Hematopoietic multipotent progenitor cell treated with erythropoietin and hydrocortisone succinate and interleukin-3 and kit ligand, for 8 days (in vitro differentiated cells): ENCODE measurements around the gene SCD5.
"Not testable (repeated sequence)": the region's sequence is repeated elsewhere in the genome, so short reads cannot be mapped to it uniquely, and the experiment has no call there.

ENCODE experiments used
- DNase-seq: peaks from one replicate; pipeline ENCODE4 v3.0.0-alpha.2; 2015

The SCD5 gene

DNA sequence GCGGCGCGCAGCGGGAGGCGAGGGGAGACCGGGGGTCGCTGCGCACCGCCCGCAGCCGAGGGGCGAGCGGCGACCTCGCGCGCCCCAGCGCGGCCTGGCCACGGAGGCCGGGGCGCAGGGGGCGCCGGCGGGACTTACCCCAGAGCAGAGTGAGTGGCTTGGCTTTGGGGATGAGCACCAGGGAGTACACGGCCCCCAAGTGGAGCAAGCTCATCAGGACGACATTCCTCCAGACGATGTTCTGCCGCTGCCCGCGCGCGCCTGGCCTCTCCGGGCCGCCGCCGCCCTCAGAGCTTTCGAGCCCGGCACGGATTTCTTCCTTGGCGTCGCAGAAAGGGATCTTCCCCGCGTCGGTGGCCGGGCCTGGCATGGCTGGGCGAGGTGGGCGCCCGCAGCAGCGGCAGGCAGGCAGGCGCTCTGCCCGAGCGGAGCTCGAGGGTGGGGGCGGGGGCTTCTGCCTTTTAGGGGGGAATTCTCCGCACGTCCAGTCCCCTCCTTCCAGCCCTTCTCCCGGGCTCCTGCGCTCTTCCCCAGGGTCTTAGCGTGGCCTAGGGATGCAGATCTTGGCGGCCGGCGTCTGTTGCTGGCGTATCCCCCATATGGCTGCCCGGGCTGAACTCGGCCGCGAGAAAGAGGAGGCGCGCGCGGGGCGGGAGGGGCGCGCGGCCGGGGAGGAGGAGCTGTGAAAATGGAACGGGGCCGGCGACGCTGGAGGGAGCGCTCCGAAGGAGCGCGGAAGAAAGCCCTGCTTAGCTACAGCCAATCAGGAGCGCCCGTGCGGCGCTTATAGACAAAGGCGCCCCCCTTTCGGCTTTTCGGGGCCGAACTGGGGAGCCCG, at the start of gene SCD5:
SCD5 (minus strand) TSS at position 629 of the 838 bp plus-strand sequence; CDS start at position 370, 259 bp downstream.
- DNase-seq, result peak; percentile 71

DNA sequence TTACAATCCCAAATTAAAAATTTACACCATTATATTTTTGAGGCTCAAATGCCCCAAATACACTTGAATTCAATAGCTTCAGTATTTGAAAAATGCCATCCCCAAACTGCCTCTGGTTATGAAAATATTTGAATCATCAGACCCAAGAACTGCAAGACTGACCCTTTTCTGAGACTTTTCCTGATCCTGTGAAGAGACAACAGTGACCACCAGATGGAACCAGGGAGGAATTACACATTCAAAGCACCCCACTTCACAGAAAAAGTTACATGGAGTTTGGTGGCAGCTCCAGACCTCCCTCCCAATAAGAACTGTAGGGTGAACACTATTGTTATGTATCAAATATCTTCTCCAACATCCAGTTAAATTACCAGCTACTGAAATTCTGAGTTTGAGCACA, 44.0 kb upstream of the SCD5 start:
- DNase-seq, result peak; percentile 23

- DNase-seq, result peak; percentile 12
Observed at GRCh38 chr4:82839624-82840023, 41.0 kb upstream of the SCD5 start.

GRCh38 chr4:82833696-82834313, 35.2 kb upstream of the SCD5 start:
- no peak for DNase-seq

DNA sequence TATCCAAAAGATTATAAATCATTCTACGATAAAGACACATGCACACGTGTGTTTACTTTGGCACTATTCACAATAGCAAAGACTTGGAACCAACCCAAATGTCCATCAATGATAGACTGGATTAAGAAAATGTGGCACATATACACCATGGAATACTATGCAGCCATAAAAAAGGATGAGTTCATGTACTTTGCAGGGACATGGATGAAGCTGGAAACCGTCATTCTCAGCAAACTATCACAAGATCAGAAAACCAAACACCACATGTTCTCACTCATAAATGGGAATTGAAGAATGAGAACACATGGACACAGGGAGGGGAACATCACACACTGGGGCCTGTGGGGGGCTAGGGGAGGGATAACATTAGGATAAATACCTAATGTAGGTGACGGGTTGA, 34.5 kb upstream of the SCD5 start:
- not testable (repeated sequence) for DNase-seq

DNA sequence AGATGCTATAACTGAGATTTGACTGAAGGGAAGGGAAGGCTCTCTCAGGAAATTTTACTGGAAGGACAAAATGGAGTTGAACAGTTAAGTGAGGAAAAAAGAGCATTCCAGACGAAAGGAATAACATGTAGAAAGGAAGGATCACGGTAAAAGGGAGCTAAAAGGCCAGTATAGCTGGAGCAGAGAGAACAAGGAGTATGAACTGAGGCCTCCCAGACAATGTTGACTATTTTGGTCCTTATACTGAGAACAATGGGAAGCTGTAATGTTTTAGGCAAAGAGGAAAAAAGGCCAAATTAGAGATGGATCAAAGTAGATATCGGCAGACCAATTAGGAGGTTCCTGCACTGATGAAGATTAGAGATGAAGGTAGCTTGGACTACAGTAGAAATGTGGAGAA, 26.8 kb upstream of the SCD5 start:
- DNase-seq, result no peak

GRCh38 chr4:82823062-82823461, 24.5 kb upstream of the SCD5 start:
- DNase-seq, result no peak

- DNase-seq, result no peak
Observed at GRCh38 chr4:82820689-82821088, 22.1 kb upstream of the SCD5 start.

DNA sequence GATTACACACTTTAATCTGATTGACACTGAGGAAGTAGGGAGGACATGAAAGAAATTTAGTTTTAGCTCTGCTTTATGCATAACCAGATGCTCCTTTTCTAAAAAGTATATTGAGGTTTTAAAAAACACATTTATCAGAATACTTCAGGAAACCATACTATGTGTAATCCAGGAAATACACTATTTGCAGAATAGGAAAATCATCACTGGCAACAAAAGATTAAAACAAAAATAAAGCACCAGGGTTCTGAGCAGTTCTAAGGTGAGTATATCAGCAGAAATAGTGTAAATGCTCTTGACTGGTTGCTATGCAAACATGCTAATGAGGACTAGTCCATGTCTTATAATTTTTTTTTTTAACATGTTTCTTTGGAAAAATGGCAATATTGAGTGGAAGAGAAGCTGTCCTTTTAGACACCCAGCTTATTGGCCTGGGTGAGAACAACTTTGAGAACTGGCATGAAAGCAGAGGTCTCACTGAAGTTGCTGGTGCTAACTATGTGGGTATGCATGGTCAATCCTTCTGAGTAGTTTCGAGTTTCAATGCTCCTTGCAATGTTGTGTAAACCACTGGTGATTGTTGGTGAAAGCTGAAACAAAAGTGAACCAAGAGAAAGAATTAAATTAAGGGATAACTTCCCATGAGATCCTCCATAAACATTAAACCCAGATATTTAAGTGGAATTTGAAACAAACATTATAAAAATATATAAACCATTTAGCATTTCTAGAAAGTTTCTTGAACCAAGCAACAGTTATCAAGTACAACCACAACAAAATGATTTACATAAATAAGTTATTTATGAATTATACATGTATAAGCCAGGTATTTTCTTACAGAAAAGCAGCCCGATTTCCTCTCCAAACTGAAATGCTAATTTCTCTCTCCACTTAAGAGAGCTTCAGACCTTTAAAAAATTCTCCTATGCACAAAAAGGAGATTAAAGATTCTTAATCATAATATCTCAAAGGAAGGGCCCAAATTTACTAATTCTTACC, 20.4 kb upstream of the SCD5 start:
- DNase-seq, result no peak

DNA sequence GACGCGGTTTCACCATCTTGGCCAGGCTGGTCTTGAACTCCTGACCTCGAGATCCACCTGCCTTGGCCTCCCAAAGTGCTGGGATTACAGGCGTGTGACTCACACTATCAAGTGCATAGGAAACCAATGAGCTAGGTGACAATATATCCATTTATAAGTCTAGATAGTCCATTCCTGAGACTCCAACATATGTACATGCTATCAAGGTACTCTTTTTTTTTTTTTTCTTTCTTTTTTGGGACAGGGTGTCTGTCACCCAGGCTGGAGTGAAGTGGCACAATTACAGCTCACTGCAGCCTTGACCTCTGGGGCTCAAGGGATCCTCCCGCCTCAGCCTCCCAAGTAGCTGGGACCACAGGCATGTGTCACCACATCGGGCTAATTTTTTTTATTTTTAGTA, 18.3 kb upstream of the SCD5 start:
- DNase-seq, result not testable (repeated sequence)

DNA sequence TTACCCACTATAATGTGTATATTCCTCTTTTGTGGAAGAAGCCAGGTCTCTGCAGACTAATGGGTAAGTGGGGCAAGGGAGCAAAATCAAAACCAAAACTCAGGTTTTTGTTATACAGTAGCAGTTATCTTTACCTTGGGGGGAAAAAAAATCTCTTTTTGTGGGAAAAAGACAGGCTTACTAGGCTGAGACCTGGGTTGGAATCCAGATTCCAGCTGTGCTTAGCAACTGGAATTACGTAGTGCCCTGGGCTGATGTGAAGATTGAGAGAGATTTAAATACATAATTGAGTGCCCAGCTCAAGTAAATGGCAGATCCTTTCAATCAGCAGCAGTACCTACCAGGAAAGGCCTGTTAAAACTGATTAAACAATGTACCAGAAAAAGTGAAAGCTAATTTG, 15.4 kb upstream of the SCD5 start:
- DNase-seq, result no peak

DNA sequence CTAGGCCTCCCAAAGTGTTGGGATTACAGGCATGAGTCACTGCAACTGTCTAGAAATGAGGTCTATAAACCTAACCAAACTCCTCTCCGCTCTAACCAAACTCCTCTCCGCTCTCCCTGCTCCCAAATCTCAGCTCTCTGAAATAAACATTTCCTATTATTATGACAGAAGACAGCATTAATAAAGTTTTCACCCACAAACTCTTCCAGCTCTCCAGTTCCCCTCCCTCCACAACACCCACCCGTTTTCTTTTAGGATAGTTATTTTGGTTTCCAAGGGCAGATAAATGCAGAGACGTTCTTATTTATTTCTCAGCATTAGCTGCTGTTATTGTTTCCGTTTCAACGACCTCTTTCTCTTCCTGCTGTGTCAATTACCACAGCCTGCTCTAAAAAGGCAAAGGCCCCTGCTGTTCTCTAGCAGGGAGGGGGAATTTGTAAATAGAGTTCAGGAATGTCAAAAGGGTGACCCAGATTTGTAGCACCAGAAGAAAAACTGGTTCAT, 13.3 kb upstream of the SCD5 start:
- DNase-seq, result no peak

DNA sequence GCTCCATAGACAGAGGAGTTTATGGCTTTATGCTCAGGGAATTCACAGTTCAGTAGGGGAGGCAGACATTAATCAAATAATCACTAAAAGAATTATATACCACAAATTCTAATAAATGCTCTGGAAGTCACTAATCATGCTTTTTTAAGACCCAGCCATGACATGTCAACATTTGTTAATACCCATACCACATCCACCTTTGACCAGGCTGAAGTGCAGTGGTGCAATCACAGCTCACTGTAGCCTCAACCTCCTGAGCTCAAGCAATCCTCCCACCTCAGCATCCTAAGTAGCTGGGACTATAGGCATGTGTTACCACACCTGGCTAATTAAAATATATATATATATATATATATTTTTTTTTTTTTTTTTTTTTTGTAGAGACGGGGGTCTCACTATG, 12.8 kb upstream of the SCD5 start:
- no peak for DNase-seq

DNA sequence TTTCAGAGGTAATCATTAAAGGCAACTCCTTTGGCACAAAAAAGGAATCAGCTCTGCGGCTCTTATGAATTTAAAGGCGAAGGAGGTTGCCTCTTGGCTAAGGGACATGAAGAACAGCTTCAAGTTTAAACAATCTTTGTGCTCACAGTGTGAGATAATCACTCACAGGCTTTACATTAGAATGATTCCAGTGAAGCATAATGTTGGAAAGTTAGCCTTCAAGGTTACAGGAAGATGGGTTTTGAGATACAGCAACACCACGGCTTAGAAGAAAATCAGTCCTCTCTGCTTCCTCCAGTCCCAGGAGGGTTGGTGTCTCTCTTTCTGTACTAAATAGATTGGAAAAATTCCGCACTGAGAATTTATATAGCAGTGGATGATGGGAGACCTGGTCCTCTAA, 11.6 kb upstream of the SCD5 start:
- no peak for DNase-seq

DNA sequence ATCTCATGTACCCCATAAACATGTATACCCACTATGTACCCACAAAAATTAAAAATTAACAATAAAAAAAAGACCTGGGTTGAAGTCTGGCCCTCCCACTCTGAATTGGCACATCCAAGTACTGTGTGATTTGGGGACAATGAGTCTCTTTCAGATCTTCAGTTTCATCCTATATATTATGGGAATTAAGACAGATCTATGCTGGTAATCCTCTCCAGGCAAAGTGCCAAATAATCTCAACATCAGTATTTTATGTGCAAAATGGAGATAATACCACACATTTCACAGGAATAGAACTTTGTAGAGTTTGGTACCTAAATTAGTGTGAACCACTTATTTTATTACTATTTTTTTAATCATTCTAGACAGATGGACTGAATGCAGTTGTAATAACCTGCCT, 11.0 kb upstream of the SCD5 start:
- peak; percentile 22 for DNase-seq

- DNase-seq, result no peak
Observed at GRCh38 chr4:82803746-82804145, 5.2 kb upstream of the SCD5 start.

GRCh38 chr4:82802911-82803310, 4.3 kb upstream of the SCD5 start:
- DNase-seq, result no peak

DNA sequence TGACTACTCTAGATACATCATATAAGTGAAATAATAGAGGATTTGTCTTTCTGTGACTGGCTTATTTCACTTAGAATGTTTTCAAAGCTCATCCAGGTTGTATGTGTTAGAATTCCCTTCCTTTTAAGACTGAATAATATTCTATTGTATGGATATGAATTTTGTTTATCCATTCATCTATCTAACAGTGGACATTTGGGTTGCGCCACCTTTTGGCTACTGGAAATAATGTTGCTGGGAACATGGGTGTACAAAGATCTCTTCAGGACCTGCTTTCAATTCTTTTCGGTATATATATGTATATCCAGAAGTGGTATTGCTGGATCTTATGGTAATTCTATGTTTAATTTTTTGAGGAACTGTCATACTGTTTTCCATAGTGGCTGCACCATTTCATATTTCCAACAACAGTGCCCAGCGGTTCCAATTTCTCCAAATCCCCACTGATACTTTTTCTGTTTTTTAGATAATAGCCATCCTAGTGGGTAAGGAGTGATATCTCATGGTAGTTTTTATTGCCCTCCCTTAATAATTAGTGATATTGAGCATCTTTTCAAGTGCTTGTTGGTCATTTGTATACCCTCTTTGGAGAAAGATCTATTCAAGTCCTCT, 3.4 kb upstream of the SCD5 start:
- no peak for DNase-seq

- no peak for DNase-seq
Observed at GRCh38 chr4:82799006-82799881, 648 bp upstream of the SCD5 start.

- no peak for DNase-seq
Observed at GRCh38 chr4:82797405-82798111, 1.0 kb downstream of the SCD5 start.

GRCh38 chr4:82797040-82797404, 1.6 kb downstream of the SCD5 start:
- no peak for DNase-seq
